GM12873 (cell line): ENCODE data around the gene DCC.

Experiments
- CTCF ChIP-seq: IDR thresholded peaks from 2 replicates; pipeline ENCODE4 v1.5.1; 2012; ENCODE audit warnings: low read depth, mild to moderate bottlenecking, moderate library complexity, low read length, control low read depth; ENCODE audit not compliant: insufficient read depth; ENCODE audit errors: missing control alignments

The DCC gene

GRCh38 chr18:52401236-52401635 is 61.2 kb downstream of the DCC start:
- no peak for TF ChIP-seq CTCF

GRCh38 chr18:52402814-52403213 is 62.8 kb downstream of the DCC start:
- TF ChIP-seq CTCF = no peak

GRCh38 chr18:52403291-52404021 is 63.5 kb downstream of the DCC start:
- TF ChIP-seq CTCF = no peak

GRCh38 chr18:52408800-52409302 is 68.9 kb downstream of the DCC start:
- TF ChIP-seq CTCF = no peak

- TF ChIP-seq CTCF = peak; percentile 29
These were observed 69.7 kb downstream of the DCC start for GRCh38 chr18:52409727-52410126.

- no peak for TF ChIP-seq CTCF
These were observed 75.1 kb downstream of the DCC start for GRCh38 chr18:52415131-52415530.

GRCh38 chr18:52422985-52423601 is 83.1 kb downstream of the DCC start:
- no peak for TF ChIP-seq CTCF
